ENCODE measurements around the gene PICK1.

- TF ChIP-seq EZH2 (IDR thresholded peaks at IDR 0.05; ENCODE audit: low read length, missing control alignments) (no peak), CTCF (conservative IDR thresholded peaks at IDR 0.05 in 1 of 2, IDR thresholded peaks at IDR 0.05 in 1 of 2; ENCODE audit: low read depth in 1 of 2, low read length in 2 of 2) (no peak)
Measured at GRCh38 chr22:38070250-38070921, 13.2 kb downstream of the PICK1 start.

Data from fibroblast of lung (primary cell).